Heart left ventricle (tissue), 16 donors: Measurements from ENCODE around the gene EFNA5. TPM values are rescaled to one million over a fixed set of nuclear protein-coding genes. Genes with fewer than 3 reads are reported as not detected.
"Not testable (repeated sequence)": the region's sequence is repeated elsewhere in the genome, so short reads cannot be mapped to it uniquely, and the experiment has no call there.

Experiments used
- ATAC-seq, 4 donors: fragments of 200-7000 bp; cut with Tn5 transposase; one replicate each; pipeline ENCODE4 v1.9.1; 2020 to 2022; ENCODE audit warnings: moderate library complexity in 4 of 4, mild to moderate bottlenecking in 3 of 4, moderate number of reproducible peaks in 1 of 4
- DNase-seq, 5 donors: peaks; one replicate each; pipeline ENCODE4 v3.0.0-alpha.2; 2020
- H3K27ac ChIP-seq, 12 donors: fragments of 200-600 bp; sonication (generic) in 4 of 12; one replicate each; pipeline versions ENCODE4 v1.5.0 to v1.8.0; 2016 to 2022; ENCODE audit warnings: mild to moderate bottlenecking in 2 of 12
- H3K27me3 ChIP-seq, 9 donors: fragments of 200-600 bp; sonication (generic) in 2 of 9; one replicate each; pipeline versions ENCODE4 v1.5.1 to v1.8.0; 2016 to 2022; ENCODE audit warnings: mild to moderate bottlenecking in 3 of 9
- H3K36me3 ChIP-seq, 9 donors: fragments of 200-600 bp; sonication (generic) in 2 of 9; one replicate each; pipeline versions ENCODE4 v1.5.0 to v1.8.0; 2018 to 2022; ENCODE audit warnings: mild to moderate bottlenecking in 2 of 9
- H3K4me1 ChIP-seq, 12 donors: fragments of 200-600 bp; sonication (generic) in 4 of 12; one replicate each; pipeline versions ENCODE4 v1.5.0 to v1.8.0; 2016 to 2022; ENCODE audit warnings: mild to moderate bottlenecking in 3 of 12
- H3K4me3 ChIP-seq, 12 donors: fragments of 200-600 bp; sonication (generic) in 4 of 12; one replicate each; pipeline versions ENCODE4 v1.5.0 to v1.8.0; 2017 to 2022; ENCODE audit warnings: mild to moderate bottlenecking in 9 of 12, moderate library complexity in 4 of 12
- H3K9me3 ChIP-seq, 12 donors: fragments of 200-600 bp; sonication (generic) in 4 of 12; one replicate each; pipeline versions ENCODE4 v1.5.0 to v1.8.0; 2016 to 2022; ENCODE audit warnings: mild to moderate bottlenecking in 1 of 12
- CTCF ChIP-seq, 12 donors: fragments of 200-600 bp; sonication (generic) in 4 of 12; IDR thresholded peaks; one replicate each; pipeline versions ENCODE4 v1.5.0 to v1.8.0; 2018 to 2022; ENCODE audit warnings: antibody characterized with exemption in 12 of 12, mild to moderate bottlenecking in 5 of 12
- POLR2A ChIP-seq, 2 donors: fragments of 450-650 bp; IDR thresholded peaks; one replicate each; pipeline ENCODE4 v1.6.1; 2017; ENCODE audit warnings: antibody characterized with exemption in 2 of 2, mild to moderate bottlenecking in 2 of 2, moderate library complexity in 2 of 2
- WGBS, 4 donors: extraction: QIAGEN DNeasy Blood & Tissue Kit in 2 of 4; methylation state at CpG; one replicate each; pipeline versions ENCODE4 v1.1.5 to v1.1.7; 2013 to 2018; 5-methylcytosine and 5-hydroxymethylcytosine counted together
- intact Hi-C, 10 donors: fragments of 100-400 bp; cut with DNase I; formaldehyde crosslinking; loops; one replicate each; pipeline versions ENCODE4 v1.11.1 to v1.14.2; 2022
- polyA plus RNA-seq, 2 donors: library from polyadenylated mRNA; stranded (reverse); fragments of 200-250 nt; gene quantifications; one replicate each; pipeline ENCODE4 v1.2.3, GENCODE V29; 2013
- total RNA-seq, 9 donors: library from RNA; depleted of rRNA in 2 of 9; stranded (reverse); fragments of >200 nt in 2 of 9; fragmentation: NEBNext Ultra II Directional in 3 of 9; extraction: Animal tissue kit (Norgen Biotek cat#: 25700) in 3 of 9; gene quantifications; one replicate each; pipeline versions ENCODE4 v1.1.0 to v1.2.4, GENCODE V29; 2016 to 2023
- donor health status: ischemic (EF 13 %, LVEDD 7.1; RV severe dilation, severe dysfunction).
- donor health status: healthy with polysubstance abuse.
- donor health status: DM: no; HTN: yes; CAD: no.
- donor health status: DM: no; HTN: no; CAD: no.
- donor health status: ischemic (EF 25% LVEDD 6.9; RV normal size, moderate dysfunction).
- donor health status: ischemic (EF 25% LVEDD 5.7; RV mildly dilated, moderate dysfunction).
- donor health status: healthy.
- donor health status: DM: yes; HTN: yes; CAD: no.
- donor health status: ischemic (EF 35%, LVEDD 5.7; RV mildly dilated, moderate dysfunction).
- donor health status: nonischemic (EF 11% LVEDD 7.7; RV severe dilation, severe dysfunction).
- donor health status: DM: yes; HTN: yes; CAD: no.
- donor health status: PGD.
- donor health status: ischemic (EF 29% LVEDD 5.4; RV normal size, mild dysfunction).
- donor health status: nonischemic (EF 23%, LVEDD 6.1; RV moderate dilation, normal function).

Gene EFNA5
- total and polyA plus RNA-seq, 11 donors = 6.1 to 58.4 (median 28.3) TPM

DNA sequence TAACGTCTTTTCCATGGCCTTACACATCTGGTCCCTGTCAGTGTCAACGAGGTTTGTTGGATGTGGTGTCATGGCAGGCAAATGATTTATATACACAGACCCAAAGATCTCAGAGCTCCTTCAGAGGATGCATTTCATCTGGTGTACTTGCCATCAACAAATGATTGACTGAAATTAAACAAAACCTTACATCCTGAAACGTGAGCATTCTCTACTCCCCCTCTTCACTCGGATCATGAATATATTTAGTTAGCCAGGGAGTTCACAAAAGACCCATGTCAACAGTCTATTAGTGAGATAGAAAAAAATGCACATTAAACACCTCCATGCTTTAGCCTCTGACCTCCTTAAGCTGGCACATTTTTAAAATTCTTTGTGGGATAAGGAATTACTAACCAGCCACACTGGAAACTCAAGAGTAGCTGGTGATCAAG is 215.6 kb downstream of the EFNA5 start:
- no peak overlapping the region for H3K27ac ChIP-seq
- H3K36me3 ChIP-seq = no peaks in the 10 kb centered on the region
- DNase-seq (no peak), ATAC-seq (no peak)
- intact Hi-C loops = no loop called here
- TF ChIP-seq POLR2A (IDR thresholded peaks at IDR 0.05) (no peak), CTCF (IDR thresholded peaks at IDR 0.05) (no peak)
- H3K27me3 ChIP-seq = no peaks in the 10 kb centered on the region
- peaks cover 0 to 4% (median 0%) of the 10 kb centered on the region in 12 donors for H3K9me3 ChIP-seq
- peaks cover 0 to 21% (median 0%) of the 10 kb centered on the region in 12 donors for H3K4me1 ChIP-seq
- WGBS, 4 donors = 30 to 36% (median 35%) methylated on average over 4 of the region's 4 CpGs
- no peak overlapping the region for H3K4me3 ChIP-seq

DNA sequence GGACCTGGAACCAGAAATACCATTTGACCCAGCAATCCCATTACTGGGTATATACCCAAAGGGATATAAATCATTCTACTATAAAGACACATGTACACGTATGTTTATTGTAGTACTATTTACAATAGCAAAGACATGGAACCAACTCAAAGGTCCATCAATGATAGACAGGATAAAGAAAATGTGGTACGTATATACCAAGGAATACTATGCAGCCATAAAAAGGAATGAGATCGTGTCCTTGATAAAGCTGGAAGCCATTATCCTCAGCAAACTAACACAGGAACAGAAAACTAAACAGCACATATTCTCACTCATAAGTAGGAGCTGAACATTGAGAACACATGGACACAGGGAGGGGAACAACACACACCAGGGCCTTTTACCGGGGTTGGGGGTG is 218.9 kb downstream of the EFNA5 start:
- DNase-seq, intact Hi-C loops: not testable (repeated sequence)
- 90 to 98% (median 96%) methylated on average over 4 of the region's 4 CpGs for WGBS, 4 donors

GRCh38 chr5:107451028-107451427 is 219.7 kb downstream of the EFNA5 start:
- peaks cover 0 to 19% (median 0%) of the 10 kb centered on the region in 12 donors for H3K4me1 ChIP-seq
- ATAC-seq (no peak), DNase-seq (no peak)
- intact Hi-C loops = no loop called here
- 74 to 81% (median 78%) methylated on average over 3 of the region's 3 CpGs for WGBS, 4 donors
- no peak overlapping the region for H3K27ac ChIP-seq
- H3K27me3 ChIP-seq = no peaks in the 10 kb centered on the region
- H3K4me3 ChIP-seq = no peak overlapping the region
- H3K36me3 ChIP-seq = no peaks in the 10 kb centered on the region
- peaks cover 0 to 4% (median 0%) of the 10 kb centered on the region in 12 donors for H3K9me3 ChIP-seq
- no peak for TF ChIP-seq CTCF (IDR thresholded peaks at IDR 0.05)
- TF ChIP-seq POLR2A (IDR thresholded peaks at IDR 0.05) = no peak

More for the DNA sequence above, 218.9 kb downstream of the EFNA5 start:
- not testable (repeated sequence) for H3K27me3 ChIP-seq, H3K4me3 ChIP-seq, H3K27ac ChIP-seq, H3K36me3 ChIP-seq, ATAC-seq, H3K9me3 ChIP-seq
- H3K4me1 ChIP-seq = peaks cover 0 to 19% (median 0%) of the 10 kb centered on the region in 12 donors

DNA sequence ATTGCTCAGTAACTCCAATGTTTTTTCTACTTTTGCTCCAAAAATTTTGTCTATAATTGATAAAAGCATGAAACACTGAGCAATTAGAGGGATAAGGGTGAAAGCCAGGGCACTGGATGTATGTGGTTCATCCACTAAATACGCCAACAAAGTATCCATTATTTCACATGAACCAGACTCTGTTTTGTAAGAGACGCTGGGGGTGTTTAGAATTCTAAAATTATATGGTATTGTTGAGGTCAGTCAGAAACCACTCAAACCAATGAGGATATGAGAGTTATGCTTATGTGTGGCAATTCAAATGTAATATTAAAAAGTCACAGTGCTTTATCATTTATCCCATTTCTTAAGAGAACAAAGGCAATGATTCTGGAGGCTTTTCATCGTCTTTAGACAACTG is 220.2 kb downstream of the EFNA5 start:
- no peak for ATAC-seq
- Histone ChIP-seq H3K4me1 (peaks cover 0 to 17% (median 0%) of the 10 kb centered on the region in 12 donors), H3K9me3 (peaks cover 0 to 4% (median 0%) of the 10 kb centered on the region in 12 donors), H3K27ac (no peak overlapping the region), H3K4me3 (no peak overlapping the region), H3K36me3 (no peaks in the 10 kb centered on the region), H3K27me3 (no peaks in the 10 kb centered on the region)
- TF ChIP-seq CTCF (IDR thresholded peaks at IDR 0.05) (no peak), POLR2A (IDR thresholded peaks at IDR 0.05) (no peak)
- intact Hi-C loops = no loop called here
- 60 to 91% (median 85%) methylated on average over 3 of the region's 3 CpGs for WGBS, 4 donors
- DNase-seq = no peak

GRCh38 chr5:107449369-107449768 is 221.4 kb downstream of the EFNA5 start:
- intact Hi-C loops = no loop called here
- TF ChIP-seq CTCF (IDR thresholded peaks at IDR 0.05) = no peak
- TF ChIP-seq POLR2A (IDR thresholded peaks at IDR 0.05) = no peak
- WGBS, 4 donors = 60 to 72% (median 61%) methylated on average over 3 of the region's 3 CpGs
- Histone ChIP-seq H3K9me3 (peaks cover 0 to 4% (median 0%) of the 10 kb centered on the region in 12 donors), H3K4me1 (peaks cover 0 to 12% (median 0%) of the 10 kb centered on the region in 12 donors), H3K27me3 (no peaks in the 10 kb centered on the region), H3K36me3 (no peaks in the 10 kb centered on the region), H3K4me3 (no peak overlapping the region), H3K27ac (no peak overlapping the region)
- no peak for ATAC-seq
- no peak for DNase-seq
